ENCODE results near the gene PPP1CA.

PPP1CA gene

GRCh38 chr11:67372321-67372992 is 29.2 kb downstream of the PPP1CA start:
- H3K4me3 ChIP-seq (ENCODE audit: control insufficient read depth, low read depth, low read length), result peak overlapping the region; percentile 85
- DNase-seq (ENCODE audit: low read depth), result no peak
- TF ChIP-seq, protein P1, sequence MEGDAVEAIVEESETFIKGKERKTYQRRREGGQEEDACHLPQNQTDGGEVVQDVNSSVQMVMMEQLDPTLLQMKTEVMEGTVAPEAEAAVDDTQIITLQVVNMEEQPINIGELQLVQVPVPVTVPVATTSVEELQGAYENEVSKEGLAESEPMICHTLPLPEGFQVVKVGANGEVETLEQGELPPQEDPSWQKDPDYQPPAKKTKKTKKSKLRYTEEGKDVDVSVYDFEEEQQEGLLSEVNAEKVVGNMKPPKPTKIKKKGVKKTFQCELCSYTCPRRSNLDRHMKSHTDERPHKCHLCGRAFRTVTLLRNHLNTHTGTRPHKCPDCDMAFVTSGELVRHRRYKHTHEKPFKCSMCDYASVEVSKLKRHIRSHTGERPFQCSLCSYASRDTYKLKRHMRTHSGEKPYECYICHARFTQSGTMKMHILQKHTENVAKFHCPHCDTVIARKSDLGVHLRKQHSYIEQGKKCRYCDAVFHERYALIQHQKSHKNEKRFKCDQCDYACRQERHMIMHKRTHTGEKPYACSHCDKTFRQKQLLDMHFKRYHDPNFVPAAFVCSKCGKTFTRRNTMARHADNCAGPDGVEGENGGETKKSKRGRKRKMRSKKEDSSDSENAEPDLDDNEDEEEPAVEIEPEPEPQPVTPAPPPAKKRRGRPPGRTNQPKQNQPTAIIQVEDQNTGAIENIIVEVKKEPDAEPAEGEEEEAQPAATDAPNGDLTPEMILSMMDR (IDR thresholded peaks at IDR 0.05; ENCODE audit: control insufficient read depth, insufficient read depth, low read depth, low read length, missing control alignments), result no peak

- TF ChIP-seq, protein P1 (IDR thresholded peaks at IDR 0.05; ENCODE audit: control insufficient read depth, insufficient read depth, low read depth, low read length, missing control alignments), result no peak
- DNase-seq (ENCODE audit: low read depth), result no peak
- peak overlapping the region; percentile 85 for H3K4me3 ChIP-seq (ENCODE audit: control insufficient read depth, low read depth, low read length)
Observed at GRCh38 chr11:67371911-67372320, 29.7 kb downstream of the PPP1CA start.

- H3K4me3 ChIP-seq (ENCODE audit: control insufficient read depth, low read depth, low read length), result peak overlapping the region; percentile 85
- TF ChIP-seq, protein P1 (IDR thresholded peaks at IDR 0.05; ENCODE audit: control insufficient read depth, insufficient read depth, low read depth, low read length, missing control alignments), result peak; percentile 70
- no peak for DNase-seq (ENCODE audit: low read depth)
Observed at GRCh38 chr11:67371189-67371910, 30.3 kb downstream of the PPP1CA start.

DNA sequence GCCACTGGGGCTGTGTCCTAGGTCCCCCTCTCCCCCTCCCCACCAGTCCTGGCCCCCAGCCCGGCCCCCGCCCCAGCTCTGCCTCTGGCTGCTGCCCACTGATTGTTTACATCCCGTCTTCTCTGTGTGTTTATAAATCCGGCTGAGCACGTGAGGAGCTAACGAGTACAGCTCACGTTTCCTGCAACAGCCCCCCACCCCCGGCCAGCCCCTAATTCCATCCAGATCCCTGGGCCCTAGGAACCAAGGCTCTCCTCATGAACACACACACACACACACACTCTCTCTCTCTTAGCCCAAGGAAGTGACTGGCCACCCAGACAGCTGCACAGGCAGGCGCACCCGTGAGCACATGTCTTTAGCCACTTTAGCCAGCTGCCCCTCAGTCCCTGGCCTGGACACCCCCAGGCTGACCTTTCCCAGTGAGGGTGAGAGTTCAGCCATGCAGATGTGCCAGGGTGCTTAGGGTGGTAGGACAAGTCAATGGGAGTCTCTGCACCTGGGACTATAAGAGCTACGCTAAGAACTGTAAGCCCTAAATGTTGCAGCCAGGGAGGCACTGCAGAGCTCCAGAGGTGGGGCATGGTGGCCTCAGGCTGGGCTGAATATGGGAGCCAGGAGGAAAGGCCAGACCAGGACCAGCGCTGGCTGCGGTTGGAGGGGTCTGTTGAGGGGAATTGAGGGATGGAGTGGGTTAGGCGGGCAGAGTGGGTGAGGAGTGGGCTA is 31.1 kb downstream of the PPP1CA start:
- DNase-seq (ENCODE audit: low read depth), result no peak
- peak overlapping the region; percentile 85 for H3K4me3 ChIP-seq (ENCODE audit: control insufficient read depth, low read depth, low read length)
- TF ChIP-seq, protein P1 (IDR thresholded peaks at IDR 0.05; ENCODE audit: control insufficient read depth, insufficient read depth, low read depth, low read length, missing control alignments), result no peak

- TF ChIP-seq, protein P1 (IDR thresholded peaks at IDR 0.05; ENCODE audit: control insufficient read depth, insufficient read depth, low read depth, low read length, missing control alignments), result no peak
- no peak for DNase-seq (ENCODE audit: low read depth)
- H3K4me3 ChIP-seq (ENCODE audit: control insufficient read depth, low read depth, low read length), result peak overlapping the region; percentile 3; the same call in 1 of the 2 replicates
Observed at GRCh38 chr11:67369801-67370284, 31.8 kb downstream of the PPP1CA start.

- TF ChIP-seq, protein P1 (IDR thresholded peaks at IDR 0.05; ENCODE audit: control insufficient read depth, insufficient read depth, low read depth, low read length, missing control alignments), result no peak
- no peak for DNase-seq (ENCODE audit: low read depth)
- H3K4me3 ChIP-seq (ENCODE audit: control insufficient read depth, low read depth, low read length), result no peak overlapping the region
Observed at GRCh38 chr11:67369275-67369674, 32.4 kb downstream of the PPP1CA start.
